Measurements from ENCODE around the gene ASPSCR1.

The ASPSCR1 gene

GRCh38 chr17:82021900-82022309 is 44.5 kb downstream of the ASPSCR1 start:
- peak overlapping the region; percentile 89 for H3K4me3 ChIP-seq (replicated peaks; ENCODE audit: low read depth, low read length)
- no peak for TF ChIP-seq CTCF (IDR thresholded peaks at IDR 0.05; ENCODE audit: low read depth, low read length, missing control alignments)
- no peak for DNase-seq (ENCODE audit: extremely low read depth, low read depth)

- no peak for TF ChIP-seq CTCF (IDR thresholded peaks at IDR 0.05; ENCODE audit: low read depth, low read length, missing control alignments)
- H3K4me3 ChIP-seq (replicated peaks; ENCODE audit: low read depth, low read length) = peak within 1 kb of the TSS; percentile 89
- no peak for DNase-seq (ENCODE audit: extremely low read depth, low read depth)
Measured at GRCh38 chr17:82022310-82022980, 45.0 kb downstream of the ASPSCR1 start, which contains the start of gene CENPX. Gene CENPX (minus strand): TSS chr17:82022878. CDS start chr17:82022861, 17 bp downstream.

- TF ChIP-seq CTCF (IDR thresholded peaks at IDR 0.05; ENCODE audit: low read depth, low read length, missing control alignments) = no peak
- peak within 1 kb of the TSS; percentile 89 for H3K4me3 ChIP-seq (replicated peaks; ENCODE audit: low read depth, low read length)
- peak; percentile 98 for DNase-seq (ENCODE audit: extremely low read depth, low read depth)
Measured at GRCh38 chr17:82022981-82023446, 45.6 kb downstream of the ASPSCR1 start, which contains the start of gene LRRC45. Gene LRRC45 (plus strand): TSS chr17:82023305. CDS start chr17:82023644, 339 bp downstream.

GRCh38 chr17:82023447-82024241 is 46.2 kb downstream of the ASPSCR1 start:
- TF ChIP-seq CTCF (IDR thresholded peaks at IDR 0.05; ENCODE audit: low read depth, low read length, missing control alignments) = no peak
- DNase-seq (ENCODE audit: extremely low read depth, low read depth) = no peak
- H3K4me3 ChIP-seq (replicated peaks; ENCODE audit: low read depth, low read length) = peak overlapping the region; percentile 69

GRCh38 chr17:82024859-82025258 is 47.4 kb downstream of the ASPSCR1 start:
- no peak overlapping the region for H3K4me3 ChIP-seq (replicated peaks; ENCODE audit: low read depth, low read length)
- DNase-seq (ENCODE audit: extremely low read depth, low read depth) = no peak
- TF ChIP-seq CTCF (IDR thresholded peaks at IDR 0.05; ENCODE audit: low read depth, low read length, missing control alignments) = no peak

- H3K4me3 ChIP-seq (replicated peaks; ENCODE audit: low read depth, low read length) = no peak overlapping the region
- no peak for TF ChIP-seq CTCF (IDR thresholded peaks at IDR 0.05; ENCODE audit: low read depth, low read length, missing control alignments)
- DNase-seq (ENCODE audit: extremely low read depth, low read depth) = no peak
Measured at GRCh38 chr17:82025401-82026107, 48.1 kb downstream of the ASPSCR1 start.
